B cell (primary cell): ENCODE data around the gene ATP11A. TPM values are rescaled to one million over a fixed set of nuclear protein-coding genes. Genes with fewer than 3 reads are reported as not detected.

Experiments
- ATAC-seq: fragments of 200-7000 bp; cut with Tn5 transposase; one replicate; pipeline ENCODE4 v1.10.0; 2021; ENCODE audit warnings: low read depth, mild to moderate bottlenecking, moderate number of reproducible peaks, moderate library complexity
- CTCF ChIA-PET: fragments of 350-600 bp; sonication (Branson Sonifier 250); formaldehyde crosslinking; loops from one replicate; lab custom pipeline; 2021; ENCODE audit warnings: antibody characterized with exemption, inconsistent platforms; lab: Charles Lee
- POLR2A ChIA-PET: fragments of 350-600 bp; sonication (Branson Sonifier 250); formaldehyde crosslinking; loops from one replicate; lab custom pipeline; 2021; ENCODE audit warnings: antibody characterized with exemption; lab: Charles Lee
- DNase-seq: peaks from one replicate; pipeline ENCODE4 v3.0.0; 2013
- H2AFZ ChIP-seq: 2 replicates; pipeline ENCODE4 v1.6.1; 2012; ENCODE audit warnings: mild to moderate bottlenecking, low read depth, low read length; ENCODE audit not compliant: insufficient read depth, poor library complexity, severe bottlenecking
- H3K27ac ChIP-seq, 2 donors: 1 replicate in 1 of 2; 2 replicates in 1 of 2; pipeline ENCODE4 v1.5.1; 2012 to 2013; ENCODE audit warnings: low read length in 2 of 2, mild to moderate bottlenecking in 2 of 2, moderate library complexity in 1 of 2
- H3K27me3 ChIP-seq, 4 experiments: fragments of 200-600 bp in 1 of 4; sonication (generic) in 1 of 4; replicated peaks in 1 of 4; 1 replicate in 2 of 4; 2 replicates in 2 of 4; pipeline versions ENCODE4 v1.6.1 to v1.7.0; 2013 to 2016; ENCODE audit warnings: low read length in 3 of 4, mild to moderate bottlenecking in 2 of 4, mixed read lengths in 1 of 4, moderate library complexity in 1 of 4; ENCODE audit not compliant: insufficient read depth in 4 of 4, control insufficient read depth in 3 of 4; ENCODE audit errors: control extremely low read depth in 1 of 4
- H3K36me3 ChIP-seq, 2 experiments: replicated peaks in 1 of 2; 1 replicate in 1 of 2; 2 replicates in 1 of 2; pipeline versions ENCODE4 v1.6.1 to v1.7.1; 2013; ENCODE audit warnings: low read length in 1 of 2; ENCODE audit not compliant: insufficient read depth in 2 of 2, control insufficient read depth in 1 of 2; ENCODE audit errors: control extremely low read depth in 1 of 2, extremely low read depth in 1 of 2
- H3K4me1 ChIP-seq, 2 donors: fragments of 200-600 bp in 1 of 2; sonication (generic) in 1 of 2; 1 replicate in 1 of 2; 2 replicates in 1 of 2; pipeline versions ENCODE4 v1.5.1 to v1.6.1; 2013 to 2017; ENCODE audit warnings: low read length in 2 of 2; ENCODE audit not compliant: control insufficient read depth in 2 of 2, insufficient read depth in 2 of 2
- H3K4me2 ChIP-seq: replicated peaks from 2 replicates; pipeline ENCODE3; 2012; ENCODE audit warnings: mild to moderate bottlenecking, low read depth, low read length; ENCODE audit not compliant: poor library complexity, severe bottlenecking
- H3K4me3 ChIP-seq, 5 experiments: fragments of 200-600 bp in 1 of 5; sonication (generic) in 1 of 5; 1 replicate in 3 of 5; 2 replicates in 2 of 5; pipeline versions ENCODE4 v1.5.1 to v1.7.0; 2011 to 2016; ENCODE audit warnings: low read length in 4 of 5, mild to moderate bottlenecking in 4 of 5, low read depth in 2 of 5, control low read depth in 1 of 5, moderate library complexity in 1 of 5; ENCODE audit not compliant: insufficient read depth in 1 of 5; ENCODE audit errors: control extremely low read depth in 1 of 5, extremely low read depth in 1 of 5
- H3K79me2 ChIP-seq: fragments of 200-600 bp; sonication (generic); one replicate; pipeline ENCODE4 v1.6.0; 2016; ENCODE audit warnings: low read length; ENCODE audit not compliant: control insufficient read depth, insufficient read depth
- H3K9ac ChIP-seq: fragments of 200-600 bp; sonication (generic); 2 replicates; pipeline ENCODE4 v1.6.1; 2017; ENCODE audit warnings: mild to moderate bottlenecking, low read length, moderate library complexity
- H3K9me3 ChIP-seq, 3 donors: one replicate each; pipeline versions ENCODE4 v1.6.1 to v1.7.1; 2013; ENCODE audit warnings: low read length in 2 of 3; ENCODE audit not compliant: control insufficient read depth in 2 of 3, insufficient read depth in 1 of 3; ENCODE audit errors: control extremely low read depth in 1 of 3
- H4K20me1 ChIP-seq: 2 replicates; pipeline ENCODE4 v1.6.0; 2012; ENCODE audit warnings: mild to moderate bottlenecking, low read length; ENCODE audit not compliant: insufficient read depth, control insufficient read depth, poor library complexity, severe bottlenecking
- H3K27ac Mint-ChIP-seq: one replicate; pipeline ENCODE4 v1.8.0; 2021; ENCODE audit warnings: mixed read lengths
- H3K27me3 Mint-ChIP-seq: one replicate; pipeline ENCODE4 v1.8.0; 2021; ENCODE audit warnings: mixed read lengths
- H3K4me1 Mint-ChIP-seq: one replicate; pipeline ENCODE4 v1.8.0; 2021; ENCODE audit warnings: mixed read lengths
- H3K4me3 Mint-ChIP-seq: one replicate; pipeline ENCODE4 v1.8.0; 2021; ENCODE audit warnings: mixed read lengths
- H3K9me3 Mint-ChIP-seq: one replicate; pipeline ENCODE4 v1.8.0; 2022; ENCODE audit warnings: mixed read lengths; ENCODE audit not compliant: insufficient read depth
- EZH2 ChIP-seq: IDR thresholded peaks from 2 replicates; pipeline ENCODE4 v1.6.1; 2012; ENCODE audit warnings: borderline replicate concordance, low read depth, mild to moderate bottlenecking, moderate library complexity, low read length; ENCODE audit not compliant: insufficient read depth, poor library complexity, severe bottlenecking
- WGBS: methylation state at CpG from one replicate; pipeline ENCODE4 v1.1.5; 2013; ENCODE audit warnings: missing lambda C conversion rate; ENCODE audit not compliant: insufficient coverage; 5-methylcytosine and 5-hydroxymethylcytosine counted together
- intact Hi-C: fragments of 100-400 bp; cut with micrococcal nuclease; formaldehyde crosslinking; loops from one replicate; pipeline ENCODE4 v1.10.0; 2022
- polyA plus RNA-seq: library from polyadenylated mRNA; depleted of rRNA; stranded (reverse); fragments of >200 nt; gene quantifications from 2 replicates; pipeline ENCODE4 v1.2.3, GENCODE V29; 2012
- total RNA-seq, 2 donors: library from RNA; stranded (reverse); fragments of 120-200 nt in 1 of 2; gene quantifications; 1 replicate in 1 of 2; 2 replicates in 1 of 2; pipeline versions ENCODE4 v1.2.3 to v1.2.4, GENCODE V29; 2013 to 2022
- TF ChIP-seq, protein P1 (sequence below): fragments of 200-600 bp; IDR thresholded peaks from one replicate; pipeline ENCODE4 v1.8.0; 2022; ENCODE audit warnings: antibody characterized with exemption, mild to moderate bottlenecking

ATP11A gene
- total and polyA plus RNA-seq, 2 donors (not counting 1 experiment from before 2014, with no cell fraction given), result 36.9 to 60.3 TPM

DNA sequence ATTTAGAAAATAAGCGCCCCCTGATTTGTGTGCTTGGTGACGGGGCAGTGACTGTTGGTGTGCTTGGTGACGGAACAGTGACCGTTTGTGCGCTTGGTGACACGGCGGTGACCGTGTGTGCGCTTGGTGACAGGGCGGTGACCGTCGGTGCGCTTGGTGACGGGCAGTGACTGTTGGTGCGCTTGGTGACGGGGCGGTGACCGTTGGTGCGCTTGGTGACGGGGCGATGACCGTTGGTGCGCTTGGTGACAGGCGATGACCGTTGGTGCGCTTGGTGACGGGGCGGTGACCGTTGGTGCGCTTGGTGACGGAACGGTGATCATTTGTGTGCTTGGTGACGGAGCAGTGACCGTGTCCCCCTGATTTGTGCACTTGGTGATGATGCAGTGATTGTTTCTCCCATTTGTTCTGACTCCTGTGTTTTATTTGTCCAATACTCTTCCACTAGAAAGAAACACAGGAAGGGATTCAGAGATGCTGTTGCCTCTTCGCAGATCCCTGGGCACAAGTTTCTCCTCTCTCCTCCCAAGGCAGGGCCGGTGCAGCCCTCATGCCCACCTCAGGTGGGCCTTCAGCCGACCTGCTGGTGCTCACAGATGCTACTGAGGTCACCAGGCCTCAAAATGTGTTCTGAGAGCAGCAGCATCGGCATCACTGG, 128.3 kb downstream of the ATP11A start:
- no peaks in the 10 kb centered on the region for H3K79me2 ChIP-seq
- no peak overlapping the region for H2AFZ ChIP-seq
- H3K4me3 ChIP-seq, result no peak overlapping the region
- Mint-ChIP-seq H3K27me3 (no peaks in the 10 kb centered on the region), H3K27ac (no peak overlapping the region), H3K4me3 (no peak overlapping the region), H3K9me3 (no peaks in the 10 kb centered on the region), H3K4me1 (no peaks in the 10 kb centered on the region)
- H3K27ac ChIP-seq, result no peak overlapping the region
- ATAC-seq, result no peak
- H3K4me1 ChIP-seq, result no peaks in the 10 kb centered on the region
- intact Hi-C loops, result no loop called here
- TF ChIP-seq, protein P1, sequence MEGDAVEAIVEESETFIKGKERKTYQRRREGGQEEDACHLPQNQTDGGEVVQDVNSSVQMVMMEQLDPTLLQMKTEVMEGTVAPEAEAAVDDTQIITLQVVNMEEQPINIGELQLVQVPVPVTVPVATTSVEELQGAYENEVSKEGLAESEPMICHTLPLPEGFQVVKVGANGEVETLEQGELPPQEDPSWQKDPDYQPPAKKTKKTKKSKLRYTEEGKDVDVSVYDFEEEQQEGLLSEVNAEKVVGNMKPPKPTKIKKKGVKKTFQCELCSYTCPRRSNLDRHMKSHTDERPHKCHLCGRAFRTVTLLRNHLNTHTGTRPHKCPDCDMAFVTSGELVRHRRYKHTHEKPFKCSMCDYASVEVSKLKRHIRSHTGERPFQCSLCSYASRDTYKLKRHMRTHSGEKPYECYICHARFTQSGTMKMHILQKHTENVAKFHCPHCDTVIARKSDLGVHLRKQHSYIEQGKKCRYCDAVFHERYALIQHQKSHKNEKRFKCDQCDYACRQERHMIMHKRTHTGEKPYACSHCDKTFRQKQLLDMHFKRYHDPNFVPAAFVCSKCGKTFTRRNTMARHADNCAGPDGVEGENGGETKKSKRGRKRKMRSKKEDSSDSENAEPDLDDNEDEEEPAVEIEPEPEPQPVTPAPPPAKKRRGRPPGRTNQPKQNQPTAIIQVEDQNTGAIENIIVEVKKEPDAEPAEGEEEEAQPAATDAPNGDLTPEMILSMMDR, result no peak
- no peak for TF ChIP-seq EZH2
- POLR2A ChIA-PET, result no interaction called here
- H4K20me1 ChIP-seq, result no peaks in the 10 kb centered on the region
- 95% methylated on average over 35 of the region's 38 CpGs for WGBS
- H3K9ac ChIP-seq, result no peak overlapping the region
- H3K9me3 ChIP-seq, result peaks cover 0 to 20% (median 3%) of the 10 kb centered on the region in 3 donors
- no peaks in the 10 kb centered on the region for H3K27me3 ChIP-seq
- H3K4me2 ChIP-seq, result no peak overlapping the region
- CTCF ChIA-PET, result no interaction called here
- DNase-seq, result no peak
- H3K36me3 ChIP-seq, result peaks cover 1 to 25% of the 10 kb centered on the region in 2 experiments

DNA sequence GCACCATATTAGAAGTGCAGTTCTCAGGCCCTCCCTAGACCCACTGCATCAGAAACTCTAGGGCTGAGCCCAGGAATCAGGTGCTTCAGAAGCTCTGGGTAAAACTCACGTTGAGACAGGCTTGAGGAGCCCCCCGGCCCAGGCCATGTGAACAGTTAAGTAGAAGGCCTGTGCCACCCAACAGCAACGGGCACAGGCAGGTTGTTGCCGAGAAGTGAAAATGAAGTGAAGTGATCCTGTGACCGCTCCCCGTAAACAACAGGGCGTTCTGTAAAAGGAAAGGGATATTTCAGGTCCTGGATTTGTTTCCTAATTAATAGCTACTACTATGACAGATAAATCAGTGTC, 128.8 kb downstream of the ATP11A start:
- H3K4me1 Mint-ChIP-seq, result no peaks in the 10 kb centered on the region
- Histone ChIP-seq H2AFZ (no peak overlapping the region), H3K9ac (no peak overlapping the region), H3K4me2 (no peak overlapping the region), H3K79me2 (no peaks in the 10 kb centered on the region), H3K9me3 (peaks cover 0 to 17% (median 3%) of the 10 kb centered on the region in 3 donors), H3K27ac (no peak overlapping the region), H3K36me3 (peaks cover 1 to 25% of the 10 kb centered on the region in 2 experiments), H3K27me3 (no peaks in the 10 kb centered on the region), H4K20me1 (no peaks in the 10 kb centered on the region), H3K4me1 (no peaks in the 10 kb centered on the region), H3K4me3 (no peak overlapping the region)
- H3K27me3 Mint-ChIP-seq, result no peaks in the 10 kb centered on the region
- intact Hi-C loops, result no loop called here
- WGBS, result 97% methylated on average over 3 of the region's 7 CpGs
- ChIA-PET POLR2A (no interaction called here), CTCF (no interaction called here)
- no peak overlapping the region for H3K4me3 Mint-ChIP-seq
- TF ChIP-seq EZH2, result no peak
- TF ChIP-seq, protein P1, result no peak
- ATAC-seq (no peak), DNase-seq (no peak)
- H3K9me3 Mint-ChIP-seq, result no peaks in the 10 kb centered on the region
- no peak overlapping the region for H3K27ac Mint-ChIP-seq
